ENCODE data around the gene PATJ. TPM values are rescaled to one million over a fixed set of nuclear protein-coding genes. Genes with fewer than 3 reads are reported as not detected.

Gene PATJ
- total and polyA plus RNA-seq, 8 donors, result 9.1 to 195 (median 68.0) TPM

DNA sequence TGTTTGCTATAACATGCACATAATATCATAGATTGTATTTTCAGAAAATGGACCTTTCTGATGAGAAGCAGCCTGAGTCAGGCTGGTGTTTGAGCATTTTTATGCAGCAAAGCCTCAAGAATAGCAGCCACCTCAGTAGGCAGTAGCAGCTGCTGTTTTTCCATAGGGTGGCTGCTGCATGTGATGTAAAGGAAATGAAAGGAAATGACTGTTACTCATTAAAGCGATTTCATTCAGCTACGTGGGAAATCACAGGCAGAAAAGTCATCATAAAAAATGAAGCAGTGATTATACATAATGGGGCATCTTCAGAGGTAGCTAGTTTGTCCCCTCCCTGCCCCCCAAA lies 110.4 kb downstream of the PATJ start:
- Histone ChIP-seq H3K4me1 (no peaks in the 10 kb centered on the region), H3K36me3 (peaks cover 0 to 23% (median 20%) of the 10 kb centered on the region in 4 donors), H3K9me3 (no peaks in the 10 kb centered on the region), H3K4me3 (no peak overlapping the region), H3K27me3 (no peaks in the 10 kb centered on the region), H3K27ac (no peak overlapping the region)
- no peak for DNase-seq
- intact Hi-C loops (cut with DNase I; ENCODE audit: low total_unique reads), result loop anchor here (5.0 kb wide), 1 partner anchor 880 kb away; no protein-coding TSS in a partner anchor
- WGBS, 5 donors, result 71 to 87% (median 78%) methylated on average over 2 of the region's 2 CpGs
- TF ChIP-seq POLR2A (IDR thresholded peaks at IDR 0.05), result no peak
- TF ChIP-seq, protein P1, sequence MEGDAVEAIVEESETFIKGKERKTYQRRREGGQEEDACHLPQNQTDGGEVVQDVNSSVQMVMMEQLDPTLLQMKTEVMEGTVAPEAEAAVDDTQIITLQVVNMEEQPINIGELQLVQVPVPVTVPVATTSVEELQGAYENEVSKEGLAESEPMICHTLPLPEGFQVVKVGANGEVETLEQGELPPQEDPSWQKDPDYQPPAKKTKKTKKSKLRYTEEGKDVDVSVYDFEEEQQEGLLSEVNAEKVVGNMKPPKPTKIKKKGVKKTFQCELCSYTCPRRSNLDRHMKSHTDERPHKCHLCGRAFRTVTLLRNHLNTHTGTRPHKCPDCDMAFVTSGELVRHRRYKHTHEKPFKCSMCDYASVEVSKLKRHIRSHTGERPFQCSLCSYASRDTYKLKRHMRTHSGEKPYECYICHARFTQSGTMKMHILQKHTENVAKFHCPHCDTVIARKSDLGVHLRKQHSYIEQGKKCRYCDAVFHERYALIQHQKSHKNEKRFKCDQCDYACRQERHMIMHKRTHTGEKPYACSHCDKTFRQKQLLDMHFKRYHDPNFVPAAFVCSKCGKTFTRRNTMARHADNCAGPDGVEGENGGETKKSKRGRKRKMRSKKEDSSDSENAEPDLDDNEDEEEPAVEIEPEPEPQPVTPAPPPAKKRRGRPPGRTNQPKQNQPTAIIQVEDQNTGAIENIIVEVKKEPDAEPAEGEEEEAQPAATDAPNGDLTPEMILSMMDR (IDR thresholded peaks at IDR 0.05), result no peak
- TF ChIP-seq EP300 (IDR thresholded peaks at IDR 0.05), result no peak
- no peak for TF ChIP-seq POLR2AphosphoS5 (IDR thresholded peaks at IDR 0.05)

- intact Hi-C loops (cut with DNase I; ENCODE audit: low total_unique reads), result loop anchor here (5.0 kb wide), 1 partner anchor 881 kb away; no protein-coding TSS in a partner anchor
These were observed 111.3 kb downstream of the PATJ start for GRCh38 chr1:61853583-61853982.

DNA sequence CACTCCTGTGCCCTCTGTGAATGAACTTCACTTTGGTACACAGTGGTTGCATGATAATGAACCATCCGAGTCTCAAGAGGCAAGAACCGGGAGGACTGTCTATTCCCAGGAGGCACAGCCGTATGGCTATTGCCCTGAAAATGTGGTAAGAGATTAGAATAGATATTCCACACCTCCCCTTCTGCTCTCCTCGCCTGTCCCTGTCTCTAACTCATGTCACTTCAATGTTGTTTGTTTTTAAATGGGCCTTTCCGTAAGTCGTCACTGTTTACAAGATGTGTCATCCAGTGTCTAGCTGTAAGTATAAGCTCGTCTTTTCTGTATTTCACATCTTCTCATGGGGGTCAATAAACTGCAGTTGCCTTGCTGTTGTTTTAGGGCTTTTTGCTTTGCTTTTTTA lies 122.2 kb downstream of the PATJ start:
- peaks cover 7 to 73% (median 57%) of the 10 kb centered on the region in 4 donors for H3K36me3 ChIP-seq
- intact Hi-C loops (cut with DNase I; ENCODE audit: low total_unique reads), result no loop called here
- no peaks in the 10 kb centered on the region for H3K4me1 ChIP-seq
- H3K9me3 ChIP-seq, result peaks cover 0 to under 1% (median 0%) of the 10 kb centered on the region in 4 donors
- WGBS, 5 donors, result 77 to 81% (median 79%) methylated on average over 7 of the region's 7 CpGs
- TF ChIP-seq POLR2AphosphoS5 (IDR thresholded peaks at IDR 0.05) (no peak), POLR2A (IDR thresholded peaks at IDR 0.05) (no peak), EP300 (IDR thresholded peaks at IDR 0.05) (no peak)
- TF ChIP-seq, protein P1 (IDR thresholded peaks at IDR 0.05), result no peak
- H3K27me3 ChIP-seq, result no peaks in the 10 kb centered on the region
- no peak overlapping the region for H3K27ac ChIP-seq
- H3K4me3 ChIP-seq, result no peak overlapping the region
- no peak for DNase-seq

More at GRCh38 chr1:61853583-61853982, 111.3 kb downstream of the PATJ start:
- TF ChIP-seq POLR2A (IDR thresholded peaks at IDR 0.05) (no peak), POLR2AphosphoS5 (IDR thresholded peaks at IDR 0.05) (no peak), EP300 (IDR thresholded peaks at IDR 0.05) (no peak)
- H3K4me3 ChIP-seq, result no peak overlapping the region
- 32 to 46% (median 40%) methylated on average over 3 of the region's 3 CpGs for WGBS, 5 donors
- H3K9me3 ChIP-seq, result no peaks in the 10 kb centered on the region
- peaks cover 0 to 32% (median 29%) of the 10 kb centered on the region in 4 donors for H3K36me3 ChIP-seq
- H3K27me3 ChIP-seq, result no peaks in the 10 kb centered on the region
- H3K4me1 ChIP-seq, result no peaks in the 10 kb centered on the region
- peak in 1 of 2 donors; percentile 40 for DNase-seq
- no peak overlapping the region for H3K27ac ChIP-seq

GRCh38 chr1:61865646-61866220 lies 123.5 kb downstream of the PATJ start:
- DNase-seq, result no peak
- Histone ChIP-seq H3K36me3 (peaks cover 0 to 64% (median 58%) of the 10 kb centered on the region in 4 donors), H3K4me1 (no peaks in the 10 kb centered on the region), H3K27me3 (no peaks in the 10 kb centered on the region), H3K27ac (no peak overlapping the region), H3K4me3 (no peak overlapping the region), H3K9me3 (peaks cover 0 to 6% (median 0%) of the 10 kb centered on the region in 4 donors)
- intact Hi-C loops (cut with DNase I; ENCODE audit: low total_unique reads), result no loop called here
- TF ChIP-seq EP300 (IDR thresholded peaks at IDR 0.05), result no peak
- TF ChIP-seq POLR2A (IDR thresholded peaks at IDR 0.05), result no peak
- no peak for TF ChIP-seq POLR2AphosphoS5 (IDR thresholded peaks at IDR 0.05)
- TF ChIP-seq, protein P1 (IDR thresholded peaks at IDR 0.05), result no peak
- 55 to 73% (median 64%) methylated on average over 4 of the region's 4 CpGs for WGBS, 5 donors

DNA sequence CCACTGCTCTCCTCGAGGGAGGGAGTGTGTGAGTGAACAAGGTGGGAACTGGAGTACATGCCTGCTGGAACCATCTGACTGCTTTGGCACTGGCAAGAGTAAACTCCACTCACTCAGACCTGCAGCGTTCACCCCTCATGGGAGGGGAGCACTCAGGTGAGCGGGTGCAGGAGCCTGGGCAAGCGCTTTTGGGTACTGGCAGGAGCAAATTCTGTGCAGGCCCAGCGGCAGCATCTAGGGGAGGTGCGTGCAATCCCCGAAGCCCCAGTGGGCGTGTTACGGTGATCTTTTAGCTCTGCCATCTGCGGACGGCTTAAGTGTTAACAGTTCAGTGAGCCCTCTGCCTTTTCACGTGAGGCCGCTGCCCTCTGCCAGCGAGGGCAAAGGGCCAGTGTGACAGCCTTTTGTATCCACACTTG lies 127.4 kb downstream of the PATJ start:
- Histone ChIP-seq H3K9me3 (peaks cover 4 to 11% (median 6%) of the 10 kb centered on the region in 4 donors), H3K27ac (no peak overlapping the region), H3K36me3 (peaks cover 0 to 67% (median 48%) of the 10 kb centered on the region in 4 donors), H3K27me3 (no peaks in the 10 kb centered on the region), H3K4me3 (no peak overlapping the region), H3K4me1 (no peaks in the 10 kb centered on the region)
- 89 to 99% (median 95%) methylated on average over 11 to 14 of the region's 14 CpGs for WGBS, 5 donors
- intact Hi-C loops (cut with DNase I; ENCODE audit: low total_unique reads), result no loop called here
- DNase-seq, result no peak
- no peak for TF ChIP-seq POLR2A (IDR thresholded peaks at IDR 0.05)
- TF ChIP-seq, protein P1 (IDR thresholded peaks at IDR 0.05), result no peak
- TF ChIP-seq EP300 (IDR thresholded peaks at IDR 0.05), result no peak
- TF ChIP-seq POLR2AphosphoS5 (IDR thresholded peaks at IDR 0.05), result no peak

Data from stomach (tissue), 9 donors.